Daoy (cell line): ENCODE measurements around the gene KEL. TPM values are rescaled to one million over a fixed set of nuclear protein-coding genes. Genes with fewer than 3 reads are reported as not detected.

Experiments
- DNase-seq: peaks from one replicate; pipeline ENCODE4 v3.0.0-alpha.2; 2015; ENCODE audit warnings: low read depth
- total RNA-seq: library from RNA; depleted of rRNA; stranded (reverse); fragments of >200 nt; shearing (Covaris generic); gene quantifications from 2 replicates; pipeline ENCODE4 v1.2.3, GENCODE V29; 2014

KEL gene
- total RNA-seq, 1 experiment from 2014 or later: not detected

GRCh38 chr7:142960955-142961512 is 1.1 kb downstream of the KEL start:
- DNase-seq: no peak

GRCh38 chr7:142959202-142959601 is 3.0 kb downstream of the KEL start:
- DNase-seq: no peak

GRCh38 chr7:142957723-142958122 is 4.4 kb downstream of the KEL start:
- DNase-seq: no peak

- DNase-seq: peak; percentile 75
Measured at GRCh38 chr7:142956951-142957623, 5.1 kb downstream of the KEL start.

- no peak for DNase-seq
Measured at GRCh38 chr7:142954680-142955268, 7.4 kb downstream of the KEL start.

- DNase-seq: no peak
Measured at GRCh38 chr7:142950235-142950634, 11.9 kb downstream of the KEL start.

- DNase-seq: no peak
Measured at GRCh38 chr7:142948603-142949002, 13.6 kb downstream of the KEL start.

- no peak for DNase-seq
Measured at GRCh38 chr7:142945001-142945400, 17.2 kb downstream of the KEL start.

- DNase-seq: no peak
Measured at GRCh38 chr7:142943706-142944268, 18.4 kb downstream of the KEL start.

- DNase-seq: no peak
Measured at GRCh38 chr7:142942746-142943145, 19.4 kb downstream of the KEL start.

GRCh38 chr7:142941541-142941940 is 20.6 kb downstream of the KEL start:
- no peak for DNase-seq

- DNase-seq: no peak
Measured at GRCh38 chr7:142940966-142941535, 21.1 kb downstream of the KEL start.

- DNase-seq: no peak
Measured at GRCh38 chr7:142939226-142939910, 22.8 kb downstream of the KEL start, which contains the start of gene LLCFC1. Gene LLCFC1 (plus strand): TSS chr7:142939484. CDS start chr7:142939622, 138 bp downstream.

GRCh38 chr7:142938611-142939010 is 23.6 kb downstream of the KEL start:
- no peak for DNase-seq

- no peak for DNase-seq
Measured at GRCh38 chr7:142935941-142936565, 26.1 kb downstream of the KEL start.

GRCh38 chr7:142934056-142934455 is 28.1 kb downstream of the KEL start:
- no peak for DNase-seq

GRCh38 chr7:142933624-142934023 is 28.5 kb downstream of the KEL start, which contains the start of gene TRPV5:
Gene TRPV5 (minus strand): TSS chr7:142933746. CDS start chr7:142933459, 287 bp downstream.
- no peak for DNase-seq

- DNase-seq: no peak
Measured at GRCh38 chr7:142933092-142933475, 29.1 kb downstream of the KEL start.

GRCh38 chr7:142932386-142933091 is 29.6 kb downstream of the KEL start:
- DNase-seq: no peak

GRCh38 chr7:142930126-142930730 is 31.9 kb downstream of the KEL start:
- DNase-seq: no peak
